Osteocyte (in vitro differentiated cells): Measurements from ENCODE around the gene LAMA3. TPM values are rescaled to one million over a fixed set of nuclear protein-coding genes. Genes with fewer than 3 reads are reported as not detected.

ENCODE experiments used
- DNase-seq: peaks from one replicate; pipeline ENCODE4 v3.0.0; 2021; ENCODE audit warnings: mixed read lengths; ENCODE audit not compliant: unreplicated experiment; ENCODE audit errors: extremely low spot score
- H3K27ac Mint-ChIP-seq: one replicate; pipeline ENCODE4 v1.8.0; 2021; ENCODE audit warnings: mild to moderate bottlenecking, mixed read lengths; ENCODE audit not compliant: unreplicated experiment
- H3K27me3 Mint-ChIP-seq: one replicate; pipeline ENCODE4 v1.8.0; 2021; ENCODE audit warnings: mixed read lengths; ENCODE audit not compliant: unreplicated experiment
- H3K36me3 Mint-ChIP-seq: one replicate; pipeline ENCODE4 v1.8.0; 2021; ENCODE audit warnings: mixed read lengths; ENCODE audit not compliant: unreplicated experiment
- H3K4me1 Mint-ChIP-seq: one replicate; pipeline ENCODE4 v1.8.0; 2021; ENCODE audit warnings: mixed read lengths; ENCODE audit not compliant: unreplicated experiment
- H3K4me3 Mint-ChIP-seq: one replicate; pipeline ENCODE4 v1.8.0; 2021; ENCODE audit warnings: mild to moderate bottlenecking, moderate library complexity, mixed read lengths; ENCODE audit not compliant: unreplicated experiment
- H3K9me3 Mint-ChIP-seq: one replicate; pipeline ENCODE4 v1.8.0; 2021; ENCODE audit warnings: mixed read lengths; ENCODE audit not compliant: unreplicated experiment
- CTCF ChIP-seq: fragments of 200-600 bp; sonication (generic); IDR thresholded peaks from 2 replicates; pipeline ENCODE4 v1.5.0; 2021; ENCODE audit warnings: antibody characterized with exemption, mild to moderate bottlenecking, moderate library complexity
- total RNA-seq: library from RNA; stranded (reverse); gene quantifications from 2 replicates; pipeline ENCODE4 v1.2.1, GENCODE V29; 2021

The LAMA3 gene
- total RNA-seq, 1 donor from 2014 or later: not detected

- H3K27ac Mint-ChIP-seq: no peak overlapping the region
- H3K9me3 Mint-ChIP-seq: no peaks in the 10 kb centered on the region
- H3K36me3 Mint-ChIP-seq: no peaks in the 10 kb centered on the region
- H3K4me3 Mint-ChIP-seq: no peak overlapping the region
- no peak for DNase-seq
- H3K27me3 Mint-ChIP-seq: peaks cover 11% of the 10 kb centered on the region
- peaks cover 9% of the 10 kb centered on the region for H3K4me1 Mint-ChIP-seq
- TF ChIP-seq CTCF: no peak
These were observed 177.8 kb downstream of the LAMA3 start for GRCh38 chr18:23867006-23867405.

- no peaks in the 10 kb centered on the region for H3K36me3 Mint-ChIP-seq
- no peak for TF ChIP-seq CTCF
- no peak for DNase-seq
- H3K27ac Mint-ChIP-seq: no peak overlapping the region
- H3K4me1 Mint-ChIP-seq: peaks cover 1% of the 10 kb centered on the region
- no peaks in the 10 kb centered on the region for H3K9me3 Mint-ChIP-seq
- peaks cover 14% of the 10 kb centered on the region for H3K27me3 Mint-ChIP-seq
- no peak overlapping the region for H3K4me3 Mint-ChIP-seq
These were observed 179.0 kb downstream of the LAMA3 start for GRCh38 chr18:23868136-23868785.

- H3K9me3 Mint-ChIP-seq: no peaks in the 10 kb centered on the region
- H3K4me3 Mint-ChIP-seq: no peak overlapping the region
- no peak for TF ChIP-seq CTCF
- peaks cover 30% of the 10 kb centered on the region for H3K27me3 Mint-ChIP-seq
- DNase-seq: no peak
- H3K36me3 Mint-ChIP-seq: no peaks in the 10 kb centered on the region
- H3K4me1 Mint-ChIP-seq: no peaks in the 10 kb centered on the region
- no peak overlapping the region for H3K27ac Mint-ChIP-seq
These were observed 181.6 kb downstream of the LAMA3 start for GRCh38 chr18:23870676-23871380.

GRCh38 chr18:23871410-23871809, 182.2 kb downstream of the LAMA3 start:
- Mint-ChIP-seq H3K4me3 (no peak overlapping the region), H3K4me1 (no peaks in the 10 kb centered on the region), H3K36me3 (no peaks in the 10 kb centered on the region), H3K27me3 (peaks cover 33% of the 10 kb centered on the region), H3K9me3 (no peaks in the 10 kb centered on the region), H3K27ac (no peak overlapping the region)
- no peak for TF ChIP-seq CTCF
- no peak for DNase-seq

GRCh38 chr18:23872701-23873550, 183.7 kb downstream of the LAMA3 start:
- H3K4me3 Mint-ChIP-seq: no peak overlapping the region
- TF ChIP-seq CTCF: no peak
- peaks cover 40% of the 10 kb centered on the region for H3K27me3 Mint-ChIP-seq
- no peaks in the 10 kb centered on the region for H3K4me1 Mint-ChIP-seq
- no peak for DNase-seq
- no peaks in the 10 kb centered on the region for H3K9me3 Mint-ChIP-seq
- no peak overlapping the region for H3K27ac Mint-ChIP-seq
- H3K36me3 Mint-ChIP-seq: no peaks in the 10 kb centered on the region
